Measurements from ENCODE around the gene CYP46A1.

CYP46A1 gene

DNA sequence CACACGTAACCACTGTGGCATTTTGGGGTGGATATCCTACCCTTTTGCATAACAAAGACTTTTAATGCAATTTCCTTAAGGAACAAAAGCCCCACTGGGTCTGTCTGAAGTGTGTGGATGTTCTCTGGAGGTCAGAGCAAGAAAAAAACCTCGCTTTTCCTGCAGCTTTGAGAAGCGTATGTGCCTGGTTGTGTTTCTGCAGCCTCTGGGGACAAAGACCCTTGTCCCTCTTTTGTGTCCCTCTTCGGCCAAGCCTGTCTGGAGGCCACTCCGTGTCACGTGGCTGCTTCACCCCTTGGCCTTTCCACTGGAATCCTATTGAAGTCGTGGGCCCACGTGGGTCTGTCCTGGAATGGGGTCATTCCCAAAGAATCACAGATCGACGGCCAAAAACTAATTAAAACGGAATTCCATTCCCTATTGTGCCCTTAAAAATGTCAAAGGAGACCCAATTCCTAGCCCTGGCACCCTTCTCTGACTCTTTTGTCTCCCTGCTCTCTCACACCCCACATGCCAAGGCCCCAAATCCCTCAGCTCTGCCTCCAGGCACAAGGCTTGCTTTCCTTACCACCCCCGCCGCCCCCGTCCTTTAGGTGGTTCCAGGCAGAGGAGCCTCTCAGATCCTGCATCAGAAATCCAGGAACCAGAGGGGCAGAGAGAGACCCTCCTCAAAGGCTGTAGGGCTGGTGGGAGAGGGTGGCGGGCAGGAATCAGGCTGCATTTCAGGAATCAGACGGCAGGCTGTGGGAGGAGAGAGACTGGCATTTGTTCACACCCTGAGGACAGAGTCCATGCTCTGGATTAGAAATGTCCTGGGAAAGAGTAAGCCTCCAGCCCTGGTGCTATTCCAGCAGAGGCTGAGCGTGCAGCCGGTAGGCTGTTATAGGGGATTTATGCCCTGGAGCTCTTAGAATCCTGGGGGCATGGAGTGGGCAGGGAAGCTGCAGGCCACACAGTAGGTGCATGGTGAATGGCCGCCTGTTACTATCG is 12.6 kb upstream of the CYP46A1 start:
- Histone ChIP-seq H3K27ac (peak overlapping the region in 2 of 21 experiments; percentile 8 to 18), H3K4me3 (no peak overlapping the region)

GRCh38 chr14:99672506-99673304 is 11.4 kb upstream of the CYP46A1 start:
- H3K27ac ChIP-seq = peak overlapping the region in 1 of 21 experiments; percentile 10

DNA sequence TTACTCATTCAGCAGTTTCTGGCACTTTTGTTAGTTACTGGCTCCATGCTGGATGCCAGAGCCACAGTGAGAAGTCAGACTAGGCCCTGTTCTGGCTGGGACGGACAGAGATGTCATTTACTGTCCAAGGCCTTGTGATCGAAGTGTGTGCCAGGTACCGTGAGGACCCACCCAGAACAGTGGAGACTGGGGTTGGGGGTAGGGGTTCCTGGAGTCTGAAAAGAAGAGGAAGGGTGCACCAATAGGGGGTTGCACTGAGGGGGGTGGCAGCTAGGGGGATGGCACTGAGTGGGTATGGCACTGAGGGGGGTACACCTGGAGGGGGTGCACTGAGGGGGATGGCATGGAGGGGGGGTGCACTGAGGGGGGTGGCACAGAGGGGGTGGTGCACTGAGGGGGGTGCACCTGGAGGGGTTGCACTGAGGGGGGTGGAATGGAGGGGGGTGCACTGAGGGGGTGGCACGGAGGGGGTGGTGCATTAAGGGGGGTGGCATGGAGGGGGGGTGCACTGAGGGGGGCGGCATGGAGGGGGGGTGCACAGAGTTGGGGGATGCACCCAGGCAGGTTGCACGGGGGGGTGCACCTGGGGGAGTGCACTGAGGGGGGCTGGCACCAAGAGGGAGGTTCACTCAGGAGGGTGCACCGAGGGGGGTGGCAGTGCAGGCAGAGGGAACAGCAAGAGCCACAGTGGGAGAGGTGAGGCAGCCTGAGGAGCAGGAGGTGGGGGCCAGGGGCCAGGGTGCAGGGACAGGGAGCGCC is 10.6 kb upstream of the CYP46A1 start:
- H3K27ac ChIP-seq = no peak overlapping the region
- no peak overlapping the region for H3K4me3 ChIP-seq

More at GRCh38 chr14:99672506-99673304, 11.4 kb upstream of the CYP46A1 start:
- H3K4me3 ChIP-seq = no peak overlapping the region

DNA sequence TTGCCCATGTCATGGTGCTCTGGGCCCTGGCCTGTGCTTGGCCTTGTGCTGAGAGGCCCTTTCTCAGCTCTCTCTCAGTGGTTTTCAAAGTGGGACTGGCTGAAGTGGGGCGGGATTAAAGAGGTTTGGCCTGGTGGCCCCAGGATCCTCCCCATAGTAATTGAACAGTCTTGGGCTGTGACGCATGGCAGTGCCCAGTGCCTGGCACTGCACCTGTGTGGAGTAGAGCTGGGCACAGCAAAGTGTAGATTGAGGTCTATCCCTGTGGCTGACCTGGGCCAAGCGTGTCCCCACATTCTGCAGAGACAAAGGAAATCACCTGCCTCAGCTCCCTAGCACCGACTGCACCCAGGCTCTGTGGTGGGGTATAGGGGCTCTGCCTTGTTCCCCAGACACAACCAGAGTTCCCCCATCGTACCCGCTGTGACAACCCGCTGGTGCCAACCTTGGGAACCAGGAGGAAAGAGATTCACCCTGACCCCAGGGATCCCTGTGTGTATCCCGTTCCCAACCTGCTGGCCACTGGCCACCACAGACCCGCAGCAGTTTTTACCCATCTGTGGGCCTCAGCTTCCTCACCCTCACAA is 9.9 kb upstream of the CYP46A1 start:
- Histone ChIP-seq H3K27ac (no peak overlapping the region), H3K4me3 (no peak overlapping the region)

- no peak overlapping the region for H3K4me3 ChIP-seq
Measured at GRCh38 chr14:99674776-99675381, 9.2 kb upstream of the CYP46A1 start.

DNA sequence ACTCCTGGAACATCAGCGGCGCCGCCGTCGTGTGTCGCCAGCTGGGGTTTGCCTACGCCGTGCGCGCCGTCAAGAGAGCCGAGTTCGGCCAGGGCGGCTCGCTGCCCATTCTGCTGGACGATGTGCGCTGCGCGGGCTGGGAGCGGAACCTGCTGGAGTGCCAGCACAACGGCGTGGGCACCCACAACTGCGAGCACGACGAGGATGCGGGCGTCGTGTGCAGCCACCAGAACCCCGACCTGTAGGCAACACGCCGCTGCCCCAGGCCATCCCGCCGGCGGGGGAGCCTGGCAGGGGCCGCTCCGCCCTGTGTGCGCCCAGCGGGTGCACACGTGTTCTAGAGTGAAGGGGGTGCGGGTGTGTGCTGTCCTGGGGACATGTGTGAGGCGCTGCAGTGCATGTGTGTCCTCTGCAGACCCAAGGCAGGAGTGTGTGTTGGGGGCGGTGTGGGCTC is 8.7 kb upstream of the CYP46A1 start:
- no peak overlapping the region for H3K4me3 ChIP-seq
- H3K27ac ChIP-seq = no peak overlapping the region

More at GRCh38 chr14:99674776-99675381, 9.2 kb upstream of the CYP46A1 start:
- H3K27ac ChIP-seq = no peak overlapping the region

DNA sequence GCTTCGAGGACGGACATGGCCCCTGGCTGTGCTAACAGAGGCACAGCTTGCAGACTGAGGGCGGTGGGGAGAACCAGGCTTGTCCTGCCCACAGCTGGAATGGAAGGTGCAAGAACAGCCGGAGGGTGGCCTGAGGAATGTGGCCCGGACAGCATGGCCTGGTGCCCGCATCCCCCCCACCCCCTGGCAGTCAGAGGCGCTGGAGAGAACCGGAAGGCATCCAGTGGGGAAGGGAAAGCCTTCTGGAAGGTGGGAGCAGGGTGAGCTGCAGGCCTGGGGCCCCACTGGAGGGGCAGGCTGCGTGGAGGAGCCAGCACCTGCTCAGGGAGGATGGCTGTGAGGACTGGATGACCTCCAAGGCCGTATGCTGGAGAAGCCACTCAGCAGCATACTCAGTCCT is 8.1 kb upstream of the CYP46A1 start:
- no peak overlapping the region for H3K27ac ChIP-seq
- H3K4me3 ChIP-seq = no peak overlapping the region

DNA sequence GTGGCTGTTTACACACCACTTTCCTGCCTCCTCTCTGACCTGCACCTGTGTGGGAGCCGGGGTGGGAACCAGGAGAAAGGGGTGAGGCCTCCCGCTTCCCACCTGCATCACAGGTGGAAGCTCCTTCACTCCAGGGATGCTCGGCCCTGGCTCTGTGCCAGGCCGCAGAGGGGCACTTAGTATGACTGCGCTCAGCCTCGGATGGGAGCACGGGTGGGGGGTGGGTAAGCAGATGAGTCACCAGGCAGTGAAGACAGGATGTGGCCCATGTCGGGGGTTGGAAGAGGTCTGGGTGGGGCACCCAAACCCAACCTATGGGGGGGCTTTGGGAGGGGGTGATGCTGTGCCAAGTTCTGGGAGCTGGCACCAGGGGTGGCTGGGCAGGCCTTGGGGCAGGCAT is 7.4 kb upstream of the CYP46A1 start:
- Histone ChIP-seq H3K4me3 (no peak overlapping the region), H3K27ac (no peak overlapping the region)

- H3K27ac ChIP-seq = no peak overlapping the region
- H3K4me3 ChIP-seq = no peak overlapping the region
Measured at GRCh38 chr14:99677231-99678140, 6.6 kb upstream of the CYP46A1 start.

GRCh38 chr14:99678198-99678597 is 5.9 kb upstream of the CYP46A1 start:
- Histone ChIP-seq H3K4me3 (no peak overlapping the region), H3K27ac (no peak overlapping the region)

DNA sequence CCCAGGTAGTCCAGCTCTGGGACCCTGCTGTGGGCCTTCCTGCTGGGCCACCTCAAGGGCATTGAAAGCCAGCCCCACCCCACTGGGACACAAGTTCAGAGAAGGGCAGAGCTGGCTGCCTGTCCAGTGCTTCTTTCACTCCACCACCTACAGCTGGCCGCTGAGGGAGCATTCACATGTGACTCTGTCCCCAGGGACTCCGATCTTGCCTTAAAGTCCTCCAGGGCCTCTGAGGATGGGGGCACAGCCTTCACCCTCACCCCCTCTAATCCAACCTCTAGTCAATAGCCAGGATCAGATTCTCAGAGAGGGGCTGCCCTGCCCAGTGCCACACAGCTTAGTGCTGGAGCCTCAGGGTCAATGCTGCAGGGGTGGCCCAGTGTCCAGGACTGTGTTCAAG is 5.0 kb upstream of the CYP46A1 start:
- Histone ChIP-seq H3K4me3 (no peak overlapping the region), H3K27ac (no peak overlapping the region)

DNA sequence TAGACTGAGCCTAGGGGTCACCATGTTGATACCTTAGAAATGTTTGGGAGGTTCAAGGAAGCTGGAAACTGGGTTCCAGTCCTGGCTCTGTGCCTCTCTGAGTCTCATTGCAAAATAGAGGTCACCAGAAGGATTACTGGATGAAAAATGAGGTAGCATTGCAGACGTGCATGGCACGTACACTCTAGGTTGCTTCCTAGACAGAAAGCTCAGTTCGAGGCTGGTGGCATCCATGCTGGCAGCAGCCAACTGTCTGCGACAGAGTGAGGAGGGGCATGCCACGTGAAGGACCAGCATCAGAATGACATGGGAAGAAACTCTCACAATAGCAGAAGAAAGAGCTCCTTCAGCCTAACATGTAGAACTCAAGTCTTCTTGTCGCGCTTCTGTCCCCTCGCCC is 4.6 kb upstream of the CYP46A1 start:
- no peak overlapping the region for H3K4me3 ChIP-seq

GRCh38 chr14:99679996-99680395 is 4.1 kb upstream of the CYP46A1 start:
- Histone ChIP-seq H3K27ac (no peak overlapping the region), H3K4me3 (no peak overlapping the region)

More for the DNA sequence above, 4.6 kb upstream of the CYP46A1 start:
- no peak overlapping the region for H3K27ac ChIP-seq

DNA sequence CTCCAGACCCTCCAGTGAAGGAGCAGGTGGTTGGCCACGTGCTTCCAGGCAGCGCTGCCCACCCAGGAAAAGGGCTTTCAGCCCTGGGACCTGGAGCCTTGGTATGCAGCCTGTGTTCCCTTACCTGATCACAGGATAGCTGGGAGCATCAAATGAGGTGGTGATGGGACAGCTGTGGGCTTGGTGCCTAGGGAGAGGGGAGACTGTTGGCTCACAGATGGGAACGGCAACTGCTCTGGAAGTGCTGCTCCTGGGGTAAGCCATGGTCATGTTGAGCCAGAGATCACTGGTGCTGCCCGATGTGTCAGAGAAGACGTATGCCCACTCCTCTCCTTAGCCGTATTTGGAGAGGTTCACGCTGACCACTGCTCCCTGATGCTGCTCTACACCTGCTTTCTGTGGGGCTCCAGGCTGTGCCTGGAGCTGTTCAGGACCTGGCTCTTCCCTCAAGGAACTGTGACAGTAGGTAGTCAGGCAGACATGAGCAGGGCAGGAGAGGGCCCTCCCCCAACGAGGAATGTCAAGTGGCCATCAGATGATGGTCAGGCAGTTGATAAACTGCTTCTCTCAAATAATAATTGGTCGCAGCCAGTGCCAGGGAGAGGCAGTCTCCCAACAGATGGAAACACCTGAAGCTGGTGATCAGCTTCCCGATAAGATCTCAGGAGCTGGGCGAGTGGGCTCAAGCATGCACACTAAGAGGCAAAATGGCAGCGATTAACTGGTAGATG is 2.8 kb upstream of the CYP46A1 start:
- Histone ChIP-seq H3K4me3 (no peak overlapping the region), H3K27ac (no peak overlapping the region)

DNA sequence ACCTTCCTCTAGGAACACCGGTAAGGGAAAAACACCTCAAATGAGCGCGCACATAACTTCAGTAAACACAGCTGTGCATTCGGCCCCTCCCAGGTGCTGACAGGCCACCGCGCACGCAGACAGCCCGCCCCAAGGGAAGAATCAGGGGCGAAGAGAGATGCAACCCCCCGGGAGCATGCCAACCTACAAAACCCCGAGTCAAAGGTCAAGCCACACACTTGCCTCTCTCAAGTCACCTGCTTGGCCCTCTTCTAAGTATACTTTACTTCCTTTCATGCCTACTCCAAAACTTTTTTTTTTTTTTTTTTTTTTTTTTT is 2.3 kb upstream of the CYP46A1 start:
- H3K4me3 ChIP-seq = no peak overlapping the region
- no peak overlapping the region for H3K27ac ChIP-seq

DNA sequence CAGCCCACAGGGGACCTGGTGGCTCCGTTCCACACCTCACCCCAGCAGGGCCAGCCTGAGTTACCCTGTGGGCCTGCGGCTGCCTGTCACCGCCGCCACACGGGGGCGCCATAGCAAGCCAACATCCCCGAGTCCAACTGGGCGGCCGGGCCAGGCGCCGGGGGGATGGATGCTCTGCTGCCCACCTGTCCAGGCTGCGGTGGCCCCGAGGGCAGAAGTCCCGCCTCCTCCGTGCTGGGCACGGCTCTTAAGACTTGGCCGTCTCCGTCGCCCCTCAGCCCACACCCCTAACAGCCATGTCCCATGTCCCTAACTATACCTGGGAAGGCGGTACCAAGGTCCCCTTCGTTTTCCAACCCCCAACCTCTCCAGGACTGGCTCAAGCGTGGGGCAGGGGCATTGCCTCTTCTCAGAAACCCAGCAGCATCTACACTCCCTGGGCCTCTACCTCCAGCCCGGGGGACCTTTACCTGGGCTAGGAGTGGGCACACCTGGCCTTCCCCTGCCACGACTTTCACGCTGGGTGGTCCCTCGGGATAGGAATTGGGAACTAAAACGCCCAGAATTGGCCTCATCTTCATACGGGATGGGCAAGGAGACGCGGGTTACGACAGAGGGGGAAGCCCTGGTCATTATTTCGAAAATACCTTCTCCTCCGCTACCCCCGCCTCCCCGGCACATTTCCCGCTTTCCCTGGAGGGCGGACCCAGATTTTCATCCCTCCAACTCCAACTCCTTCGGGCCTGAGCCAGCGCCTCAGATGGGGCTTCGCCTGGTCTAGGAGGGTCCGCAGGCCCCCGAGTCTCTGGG is 1.1 kb upstream of the CYP46A1 start:
- Histone ChIP-seq H3K27ac (peak overlapping the region in 20 of 21 experiments; percentile 26 to 95 (median 83)), H3K4me3 (peak overlapping the region; percentile 55 to 87 (median 74))

Data from skin epidermis (tissue), 12 donors.